Erythroblast (primary cell): Measurements from ENCODE around the gene GPR135.

Experiments used
- GATA1 ChIP-seq: IDR thresholded peaks from 2 replicates; pipeline ENCODE4 v1.6.1; 2011; ENCODE audit warnings: low read depth, mild to moderate bottlenecking, control low read depth, low read length, moderate library complexity
- POLR2A ChIP-seq: IDR thresholded peaks from 2 replicates; pipeline ENCODE4 v1.6.1; 2011; ENCODE audit warnings: mild to moderate bottlenecking, low read length

- TF ChIP-seq POLR2A (no peak), GATA1 (no peak)
These were observed 14.5 kb downstream of the GPR135 start for GRCh38 chr14:59450716-59451115.
